Right ventricle myocardium inferior (tissue), 1 donor: ENCODE data around the gene TRDMT1. TPM values are rescaled to one million over a fixed set of nuclear protein-coding genes. Genes with fewer than 3 reads are reported as not detected.

Experiments
- ATAC-seq: fragments of 200-7000 bp; cut with Tn5 transposase; one replicate; pipeline ENCODE4 v1.9.1; 2020; ENCODE audit warnings: mild to moderate bottlenecking, moderate library complexity
- DNase-seq: peaks from one replicate; pipeline ENCODE4 v3.0.0; 2021; ENCODE audit errors: missing footprints
- intact Hi-C: fragments of 100-400 bp; cut with DNase I; formaldehyde crosslinking; loops from one replicate; pipeline ENCODE4 v1.11.0; 2022
- long read RNA-seq: library from polyadenylated mRNA; unstranded; transcript quantifications from one replicate; pipeline ENCODE4 v2.0.0, GENCODE V29; 2021
- total RNA-seq: library from RNA; stranded (reverse); fragmentation: NEBNext Ultra II Directional; extraction: Animal tissue kit (Norgen Biotek cat#: 25700); gene quantifications from one replicate; pipeline ENCODE4 v1.2.1, GENCODE V29; 2021
- donor health status: DM: no; HTN: yes; CAD: no; lungs with severe emphysema.

The TRDMT1 gene, protein sequence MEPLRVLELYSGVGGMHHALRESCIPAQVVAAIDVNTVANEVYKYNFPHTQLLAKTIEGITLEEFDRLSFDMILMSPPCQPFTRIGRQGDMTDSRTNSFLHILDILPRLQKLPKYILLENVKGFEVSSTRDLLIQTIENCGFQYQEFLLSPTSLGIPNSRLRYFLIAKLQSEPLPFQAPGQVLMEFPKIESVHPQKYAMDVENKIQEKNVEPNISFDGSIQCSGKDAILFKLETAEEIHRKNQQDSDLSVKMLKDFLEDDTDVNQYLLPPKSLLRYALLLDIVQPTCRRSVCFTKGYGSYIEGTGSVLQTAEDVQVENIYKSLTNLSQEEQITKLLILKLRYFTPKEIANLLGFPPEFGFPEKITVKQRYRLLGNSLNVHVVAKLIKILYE
- total RNA-seq = 4.5 TPM
- long read RNA-seq, partial matches to known transcripts = 0 of 3 reads
- long read RNA-seq, other reads (novel, unspliced or antisense) = 1 of 3 reads

DNA sequence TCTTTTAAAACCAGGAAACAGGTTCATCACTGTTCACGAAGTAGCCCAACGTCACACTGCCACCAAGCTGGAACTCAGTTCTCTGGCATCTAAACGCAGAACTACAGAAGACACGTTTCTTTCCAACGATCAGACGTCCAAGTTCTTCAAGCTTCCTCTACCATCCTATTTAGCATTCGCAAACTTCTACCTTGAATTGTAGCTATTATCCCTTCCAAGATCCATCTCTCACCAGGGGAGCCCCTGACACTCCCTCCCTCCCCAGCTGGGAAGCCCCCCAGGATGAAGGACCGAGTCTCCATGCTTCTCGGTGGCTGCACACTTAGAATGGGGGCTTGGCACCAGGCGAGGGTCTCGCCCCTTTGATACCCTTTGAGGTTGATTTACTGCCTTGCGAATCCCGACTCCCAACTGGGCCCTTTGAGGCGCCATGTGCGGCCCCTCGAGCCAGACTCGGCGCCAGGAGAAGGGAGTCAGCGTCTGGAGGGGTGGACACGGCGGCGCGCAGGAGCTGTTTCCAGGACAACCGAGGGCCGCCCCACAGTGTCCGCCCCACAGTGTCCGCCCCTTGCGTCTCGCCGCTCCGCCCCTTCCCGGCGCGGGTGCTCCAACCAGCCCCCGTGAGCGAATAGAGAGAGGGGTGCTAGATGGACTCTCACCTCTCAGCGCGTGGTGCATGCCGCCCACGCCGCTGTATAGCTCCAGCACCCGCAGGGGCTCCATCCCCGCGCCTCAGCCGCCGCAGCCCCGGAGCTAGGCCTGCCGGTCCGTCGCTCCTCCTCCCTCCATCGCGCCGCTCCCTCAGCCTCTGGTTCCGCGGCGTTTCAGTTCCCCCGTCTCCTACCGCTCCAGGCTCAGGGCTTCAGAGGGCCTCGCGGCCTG, at the start of gene TRDMT1:
Gene TRDMT1 (minus strand): TSS at position 761 of the 882 bp plus-strand sequence. CDS start 38 bp downstream, at position 723.
- intact Hi-C loops = loop anchor here (2.0 kb wide), 1 partner anchor 28 kb away; the partner anchor contains the start of gene VIM
- ATAC-seq (peak; percentile 100), DNase-seq (peak; percentile 94)

DNA sequence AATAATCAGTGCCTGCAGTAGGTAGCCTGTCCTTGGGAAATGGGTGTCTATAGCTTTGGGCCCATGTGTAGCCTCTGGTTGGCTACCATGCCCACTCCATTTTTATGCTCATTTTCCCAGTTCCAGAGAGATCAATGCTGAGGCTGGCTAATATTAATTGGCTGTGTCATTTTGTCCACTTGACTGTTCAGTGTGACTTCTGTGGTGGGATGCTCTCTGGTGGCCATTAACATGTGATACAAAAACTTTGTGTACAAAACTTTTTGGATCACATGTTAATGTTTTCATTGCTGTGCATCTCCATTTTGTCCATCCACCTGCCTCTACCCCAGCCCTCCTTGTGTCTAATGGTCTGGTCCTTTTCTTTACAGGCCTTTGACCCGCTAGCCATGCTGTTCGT, 49.3 kb upstream of the TRDMT1 start:
- ATAC-seq = no peak
- no peak for DNase-seq
- intact Hi-C loops = no loop called here

DNA sequence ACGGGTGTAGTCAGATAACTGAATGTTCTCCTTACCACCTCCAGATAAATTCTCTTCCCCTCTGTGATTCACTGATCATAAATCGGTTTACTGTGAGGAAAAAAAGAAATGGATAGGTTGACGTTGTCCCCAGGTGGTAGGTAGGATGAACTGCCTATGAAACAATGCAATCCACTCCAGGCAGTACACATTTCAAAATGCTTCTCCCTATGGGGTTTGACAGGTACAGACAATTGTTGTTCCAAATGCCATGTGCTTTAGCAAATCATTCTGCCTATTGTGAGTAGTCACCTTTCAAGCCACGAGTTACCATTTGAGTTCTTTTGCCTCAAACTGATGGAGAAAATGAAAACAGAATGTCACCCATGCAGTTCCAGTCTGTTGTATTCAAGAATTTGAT, 48.3 kb upstream of the TRDMT1 start:
- DNase-seq (no peak), ATAC-seq (no peak)
- intact Hi-C loops = no loop called here

DNA sequence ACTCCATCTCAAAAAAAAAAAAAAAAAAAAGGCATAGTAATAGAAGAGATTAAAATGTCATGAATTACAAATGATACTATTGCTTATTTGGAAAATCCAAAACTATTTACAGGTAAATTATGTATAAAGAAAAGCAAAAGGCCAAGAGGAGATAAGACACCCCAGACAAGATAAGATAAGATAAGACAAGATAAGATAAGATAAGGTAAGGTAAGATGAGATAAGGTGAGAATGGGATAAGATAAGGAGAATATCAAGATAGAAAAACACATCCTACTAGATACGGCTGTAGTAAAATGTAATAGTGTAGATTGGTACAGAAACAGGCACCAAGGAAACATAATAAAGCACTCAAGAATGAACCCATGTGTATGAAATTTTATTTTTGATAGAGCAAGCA, 47.5 kb upstream of the TRDMT1 start:
- intact Hi-C loops = no loop called here
- ATAC-seq (no peak), DNase-seq (no peak)

DNA sequence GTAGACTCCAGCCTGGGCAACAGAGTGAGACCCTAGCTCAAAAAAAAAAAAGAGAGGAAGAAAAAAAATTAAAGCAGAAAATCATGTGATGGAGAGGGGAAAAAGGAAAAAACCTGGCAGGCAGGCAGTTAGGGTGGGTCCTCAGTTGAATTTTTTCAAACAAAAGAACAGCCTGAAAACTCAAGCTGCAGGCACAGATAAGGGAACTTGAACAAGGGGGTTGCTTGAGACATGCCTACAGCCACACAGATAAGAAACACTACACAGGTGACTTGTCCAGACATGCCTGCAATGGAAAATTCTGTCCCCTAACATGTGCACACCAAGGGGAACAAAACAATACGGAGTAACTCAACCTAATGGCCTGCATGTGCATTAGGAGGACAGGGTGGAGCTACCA, 45.7 kb upstream of the TRDMT1 start:
- ATAC-seq = no peak
- no peak for DNase-seq
- intact Hi-C loops = no loop called here

DNA sequence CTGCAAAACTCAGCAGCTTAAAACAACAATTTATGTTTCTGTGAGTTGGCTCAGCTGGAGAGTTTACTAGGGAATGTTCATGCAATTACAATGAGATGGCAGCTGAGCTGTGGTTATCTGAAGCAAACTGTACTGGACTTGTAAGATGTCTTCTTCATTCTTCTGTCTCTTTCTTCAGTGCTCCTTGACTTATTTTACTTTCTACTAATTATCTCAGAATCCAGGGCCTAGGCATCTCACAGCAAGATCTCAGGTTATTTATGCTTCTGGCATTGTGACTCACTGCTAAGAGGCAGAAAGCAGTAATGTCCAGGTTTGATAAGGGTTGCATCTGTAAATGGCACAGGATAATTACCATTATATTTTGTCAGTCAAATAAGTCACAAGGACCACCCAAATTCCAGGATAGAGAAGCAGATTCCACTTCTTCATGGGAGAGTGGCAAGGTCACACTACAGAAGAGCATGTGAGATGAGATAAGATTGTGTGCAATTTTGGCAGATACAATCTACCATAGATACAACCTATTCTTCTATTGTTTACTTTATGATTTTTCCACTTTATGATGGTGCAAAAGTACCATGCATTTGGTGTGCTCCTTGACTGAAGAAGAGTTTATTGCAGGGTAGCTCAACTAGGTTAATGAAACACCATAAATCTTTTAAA, 43.4 kb upstream of the TRDMT1 start:
- intact Hi-C loops = no loop called here
- DNase-seq (no peak), ATAC-seq (no peak)

DNA sequence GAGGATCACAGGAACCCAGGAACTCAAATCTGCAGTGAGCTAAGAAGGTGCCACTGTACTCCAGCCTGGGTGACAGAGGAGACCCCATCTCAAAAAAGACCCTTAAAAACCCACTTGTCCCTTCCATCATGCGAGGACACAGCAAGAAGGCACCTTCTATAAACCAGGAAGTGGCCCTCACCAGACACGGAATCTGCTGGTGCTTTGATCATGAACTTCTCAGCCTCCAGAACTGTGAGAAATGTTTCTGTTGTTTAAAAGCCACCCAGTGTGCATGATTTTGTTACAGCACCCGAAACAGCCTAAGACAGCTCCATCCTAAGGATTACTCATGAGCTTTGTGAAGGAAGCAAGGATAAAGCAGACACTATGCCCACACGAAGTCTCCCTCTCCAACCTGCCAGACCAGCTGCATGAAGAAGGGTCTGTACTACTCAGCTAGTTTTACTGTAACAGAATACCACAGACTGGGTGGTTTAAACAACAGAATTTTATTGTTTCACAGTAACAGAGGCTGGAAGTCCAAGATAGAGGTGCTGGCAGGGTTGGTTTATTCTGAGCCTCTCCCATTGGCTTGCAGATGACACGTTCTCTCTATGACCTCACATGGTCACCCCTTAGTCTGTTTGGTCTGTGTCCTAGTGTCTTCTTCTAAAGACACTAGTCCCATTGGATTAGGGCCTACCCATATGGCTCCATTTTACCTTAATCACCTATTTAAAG, 40.3 kb upstream of the TRDMT1 start:
- DNase-seq = no peak
- no peak for ATAC-seq
- intact Hi-C loops = no loop called here

DNA sequence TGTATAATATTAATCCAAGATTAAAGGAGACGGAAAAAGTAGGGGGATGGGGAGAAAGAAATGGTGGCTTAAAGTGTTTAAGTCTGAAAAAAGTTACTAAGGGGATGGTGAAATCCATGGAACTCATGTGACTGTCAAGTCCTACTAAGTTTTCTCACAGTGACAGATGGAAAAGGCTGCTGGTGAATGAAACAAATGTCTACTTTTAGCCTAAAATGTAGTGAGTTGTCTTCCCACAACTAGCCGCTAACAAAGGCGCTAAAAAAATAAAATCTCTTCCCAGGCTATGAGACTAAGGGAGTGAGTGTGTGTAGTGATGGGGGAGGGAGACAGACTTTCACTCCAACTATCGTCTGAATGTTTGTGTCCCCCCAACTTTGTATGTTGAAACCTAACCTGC, 39.1 kb upstream of the TRDMT1 start:
- DNase-seq (no peak), ATAC-seq (no peak)
- intact Hi-C loops = no loop called here

DNA sequence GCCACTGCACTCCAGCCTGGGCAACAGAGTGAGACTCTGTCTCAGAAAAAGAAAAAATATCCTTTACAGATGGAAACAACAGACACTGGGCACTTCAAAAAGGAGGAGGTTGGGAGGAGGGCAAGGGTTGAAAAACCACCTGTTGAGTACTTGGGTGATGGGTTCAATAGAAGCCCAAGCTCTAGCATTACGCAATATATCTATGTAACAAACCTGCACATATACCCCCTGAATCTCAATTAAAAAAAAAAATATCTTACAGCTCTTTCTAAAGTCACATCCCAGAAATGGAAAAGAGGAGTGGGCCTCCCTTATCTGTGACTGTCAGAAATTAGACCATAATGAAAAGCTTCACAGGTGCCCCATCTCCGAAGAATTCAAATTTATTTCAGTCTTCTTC, 38.6 kb upstream of the TRDMT1 start:
- no peak for DNase-seq
- intact Hi-C loops = no loop called here
- ATAC-seq = no peak

DNA sequence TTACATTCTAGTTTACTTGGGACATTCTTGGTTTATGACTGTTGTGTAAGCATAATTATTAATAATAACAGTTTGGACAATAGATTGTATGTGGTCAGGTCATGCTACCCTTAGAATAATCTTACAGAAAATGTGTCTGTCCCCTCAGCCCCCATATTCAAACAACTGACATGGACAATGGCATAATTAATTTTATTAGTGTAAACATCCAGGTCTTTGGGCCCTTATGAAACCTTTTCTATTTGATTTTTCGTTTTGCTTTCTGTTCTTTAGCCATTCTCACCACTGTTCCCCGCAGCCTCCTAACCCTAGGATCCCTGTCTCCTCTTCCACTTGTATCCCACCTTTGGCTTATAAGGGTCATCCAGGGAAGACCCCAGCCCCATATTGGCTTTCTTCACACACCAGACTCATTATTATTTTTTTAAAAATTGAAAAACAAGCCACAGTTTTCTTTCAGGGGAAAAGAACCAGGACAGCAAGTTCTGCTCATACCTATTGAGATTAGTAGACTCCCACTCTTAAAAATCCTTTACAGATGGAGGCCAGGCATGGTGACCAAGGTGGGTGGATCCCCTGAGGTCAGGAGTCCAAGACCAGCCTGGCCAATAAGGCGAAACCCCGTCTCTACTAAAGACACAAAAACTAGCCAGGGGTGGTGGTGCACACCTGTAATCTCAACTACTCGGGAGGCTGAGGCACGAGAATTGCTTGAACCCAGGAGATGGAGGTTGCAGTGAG, 38.0 kb upstream of the TRDMT1 start:
- no peak for DNase-seq

DNA sequence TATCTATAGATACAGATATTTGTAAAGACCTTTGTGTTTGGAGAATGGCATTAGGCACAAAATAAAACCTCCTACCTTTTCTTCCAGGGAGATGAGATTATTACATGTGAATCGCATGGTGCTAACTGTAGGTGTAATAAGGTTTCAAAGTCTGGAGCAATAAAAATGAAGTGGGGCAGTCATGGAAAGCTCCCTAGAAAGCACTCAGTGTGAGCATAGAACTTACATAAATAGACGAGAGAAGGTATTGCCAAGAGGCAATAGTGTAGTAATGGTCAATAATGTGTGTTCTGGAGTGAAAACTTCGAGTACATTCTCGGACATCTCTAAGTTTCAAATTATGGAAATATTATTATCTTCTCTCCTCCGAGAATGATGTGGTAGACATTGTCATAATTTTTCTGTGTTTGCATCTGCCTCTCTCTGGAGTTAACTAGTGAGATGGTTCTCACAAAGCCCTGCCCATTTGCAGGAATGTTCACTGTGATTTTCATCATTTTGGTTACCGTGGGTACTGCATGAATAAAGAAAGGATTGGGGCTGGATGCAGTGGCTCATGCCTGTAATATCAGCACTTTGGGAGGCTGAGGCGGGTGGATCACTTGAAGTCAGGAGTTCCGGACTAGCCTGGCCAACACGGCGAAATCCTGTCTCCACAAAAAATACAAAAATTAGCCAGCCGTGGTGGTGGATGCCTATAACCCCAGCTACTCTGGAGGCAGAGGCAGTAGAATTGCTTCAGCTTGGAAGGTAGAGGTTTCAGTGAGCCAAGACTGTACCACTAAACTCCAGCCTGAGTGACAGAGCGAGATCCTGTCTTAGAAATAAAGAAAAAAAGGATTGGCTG, 37.2 kb upstream of the TRDMT1 start:
- DNase-seq = no peak

More for the DNA sequence above, 38.0 kb upstream of the TRDMT1 start:
- no peak for ATAC-seq
- intact Hi-C loops = no loop called here

DNA sequence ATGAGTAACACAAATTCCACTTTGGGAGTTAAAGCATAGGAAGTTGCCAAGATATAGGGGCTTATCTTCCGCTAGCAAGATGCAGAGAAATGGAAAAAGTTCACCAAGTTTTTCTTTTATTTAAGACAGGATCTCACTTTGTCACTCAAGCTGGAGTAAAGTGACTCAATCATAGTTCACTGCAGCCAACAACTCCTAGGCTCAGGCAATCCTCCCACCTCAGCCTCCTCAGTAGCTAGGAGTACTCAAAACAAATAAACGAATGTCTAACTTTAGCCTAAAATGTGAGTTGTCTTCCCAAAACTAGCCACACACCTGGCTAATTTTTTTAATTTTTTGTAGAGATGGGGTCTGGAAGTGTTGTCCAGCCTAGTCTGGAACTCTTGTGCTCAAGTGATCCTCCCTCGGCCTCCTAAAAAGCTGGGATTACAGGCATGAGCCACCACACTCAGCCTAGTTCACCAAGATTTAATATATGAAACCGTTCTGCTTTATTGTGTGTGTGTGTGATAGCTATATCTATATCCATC, 36.5 kb upstream of the TRDMT1 start:
- intact Hi-C loops = no loop called here
- DNase-seq (no peak), ATAC-seq (peak; percentile 18)

More for the DNA sequence above, 37.2 kb upstream of the TRDMT1 start:
- intact Hi-C loops = no loop called here
- peak; percentile 49 for ATAC-seq

DNA sequence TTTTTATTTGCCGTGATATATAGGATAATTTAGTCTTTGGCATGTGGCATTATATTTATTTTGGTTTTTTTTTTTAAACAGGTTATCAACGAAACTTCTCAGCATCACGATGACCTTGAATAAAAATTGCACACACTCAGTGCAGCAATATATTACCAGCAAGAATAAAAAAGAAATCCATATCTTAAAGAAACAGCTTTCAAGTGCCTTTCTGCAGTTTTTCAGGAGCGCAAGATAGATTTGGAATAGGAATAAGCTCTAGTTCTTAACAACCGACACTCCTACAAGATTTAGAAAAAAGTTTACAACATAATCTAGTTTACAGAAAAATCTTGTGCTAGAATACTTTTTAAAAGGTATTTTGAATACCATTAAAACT, 35.7 kb upstream of the TRDMT1 start:
- DNase-seq = no peak
- no peak for ATAC-seq
- intact Hi-C loops = no loop called here

DNA sequence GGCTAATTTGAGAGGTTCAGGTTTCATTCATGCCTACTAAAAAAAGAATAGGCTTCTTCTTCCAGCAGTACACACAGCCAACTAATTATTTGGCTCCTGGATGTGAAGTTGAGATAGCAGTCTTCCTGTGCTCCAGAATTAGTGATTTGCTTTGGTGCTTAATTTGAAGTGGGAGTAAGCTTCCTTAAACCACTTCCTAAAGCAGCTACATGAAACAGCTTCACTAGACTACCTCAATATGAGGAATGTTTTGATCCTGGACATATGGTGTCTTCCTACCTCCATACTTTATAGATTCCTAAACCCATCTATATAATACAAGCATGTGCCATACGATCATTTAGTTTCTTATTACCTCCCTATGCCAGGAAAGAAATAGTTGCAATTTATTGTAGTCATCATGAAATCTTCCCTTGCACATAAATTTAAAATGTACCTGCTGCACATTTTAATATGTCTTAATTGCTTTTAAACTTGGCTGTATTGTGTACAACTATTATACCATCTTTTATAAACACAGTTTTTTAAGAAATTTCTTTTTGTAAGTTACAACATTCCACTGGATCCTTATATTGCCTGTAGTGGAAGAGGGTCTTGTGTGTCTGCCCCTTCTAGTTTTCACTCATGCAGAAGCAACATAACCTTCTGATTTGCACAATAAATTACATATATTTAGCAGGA, 35.1 kb upstream of the TRDMT1 start:
- ATAC-seq (no peak), DNase-seq (no peak)
- intact Hi-C loops = no loop called here

DNA sequence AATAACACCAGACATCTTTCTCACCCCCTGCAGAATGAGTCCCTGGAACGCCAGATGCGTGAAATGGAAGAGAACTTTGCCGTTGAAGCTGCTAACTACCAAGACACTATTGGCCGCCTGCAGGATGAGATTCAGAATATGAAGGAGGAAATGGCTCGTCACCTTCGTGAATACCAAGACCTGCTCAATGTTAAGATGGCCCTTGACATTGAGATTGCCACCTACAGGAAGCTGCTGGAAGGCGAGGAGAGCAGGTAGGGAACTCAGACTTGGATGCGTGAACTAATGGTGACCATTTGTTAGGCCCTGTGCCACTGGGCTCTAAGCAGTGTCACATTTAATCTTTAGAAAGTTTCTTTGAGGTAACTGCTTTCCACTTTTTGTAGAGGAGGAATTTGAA, 33.7 kb upstream of the TRDMT1 start:
- no peak for DNase-seq
- no peak for ATAC-seq
- intact Hi-C loops = no loop called here

DNA sequence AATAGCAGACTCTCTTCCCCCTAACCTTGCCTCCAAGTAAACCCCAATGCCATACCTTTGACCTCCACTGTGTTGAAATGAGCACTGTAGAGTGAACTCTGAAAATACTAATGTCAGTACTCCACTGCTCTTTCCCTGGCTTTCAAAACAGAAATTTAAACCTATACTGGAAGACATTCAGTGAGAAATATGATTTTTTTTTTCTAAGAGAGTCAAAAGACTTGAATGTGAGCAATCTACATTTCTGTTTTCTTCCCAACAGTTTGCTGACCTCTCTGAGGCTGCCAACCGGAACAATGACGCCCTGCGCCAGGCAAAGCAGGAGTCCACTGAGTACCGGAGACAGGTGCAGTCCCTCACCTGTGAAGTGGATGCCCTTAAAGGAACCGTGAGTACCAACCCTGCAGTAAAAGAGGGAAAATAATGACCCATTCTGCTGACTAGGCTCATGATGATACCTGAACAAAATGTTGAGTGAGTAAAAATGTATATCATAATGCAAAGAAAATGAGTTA, 33.0 kb upstream of the TRDMT1 start:
- no peak for ATAC-seq
- intact Hi-C loops = loop anchor here (5.0 kb wide), 1 partner anchor 227 kb away; no protein-coding TSS in a partner anchor
- no peak for DNase-seq
